Muscle layer of duodenum (tissue), 2 donors: ENCODE results near the gene PRKD2.
A peak's percentile ranks its signal among the peaks of the same experiment; 100 is the strongest.

ENCODE experiments used
- H3K27ac ChIP-seq: one replicate; pipeline ENCODE4 v1.7.0; 2013; ENCODE audit warnings: mild to moderate bottlenecking, low read length
- H3K27me3 ChIP-seq: one replicate; pipeline ENCODE4 v1.7.0; 2013; ENCODE audit warnings: low read depth, mild to moderate bottlenecking, control low read depth, low read length
- H3K36me3 ChIP-seq, 2 donors: one replicate each; pipeline ENCODE4 v1.7.0; 2013; ENCODE audit warnings: low read length in 2 of 2, control low read depth in 1 of 2, mild to moderate bottlenecking in 1 of 2; ENCODE audit not compliant: insufficient read depth in 2 of 2, control insufficient read depth in 1 of 2
- H3K4me1 ChIP-seq, 2 donors: one replicate each; pipeline ENCODE4 v1.7.0; 2013; ENCODE audit warnings: low read length in 2 of 2, mild to moderate bottlenecking in 2 of 2, control low read depth in 1 of 2, moderate library complexity in 1 of 2; ENCODE audit not compliant: insufficient read depth in 2 of 2, control insufficient read depth in 1 of 2
- H3K4me3 ChIP-seq, 2 donors: one replicate each; pipeline ENCODE4 v1.7.0; 2013; ENCODE audit warnings: low read length in 2 of 2, low read depth in 1 of 2, mild to moderate bottlenecking in 1 of 2
- H3K9me3 ChIP-seq, 2 donors: one replicate each; pipeline ENCODE4 v1.7.0; 2013; ENCODE audit warnings: low read length in 2 of 2, control low read depth in 1 of 2, mild to moderate bottlenecking in 1 of 2; ENCODE audit not compliant: control insufficient read depth in 1 of 2
- donor health status: healthy.

PRKD2 gene

DNA sequence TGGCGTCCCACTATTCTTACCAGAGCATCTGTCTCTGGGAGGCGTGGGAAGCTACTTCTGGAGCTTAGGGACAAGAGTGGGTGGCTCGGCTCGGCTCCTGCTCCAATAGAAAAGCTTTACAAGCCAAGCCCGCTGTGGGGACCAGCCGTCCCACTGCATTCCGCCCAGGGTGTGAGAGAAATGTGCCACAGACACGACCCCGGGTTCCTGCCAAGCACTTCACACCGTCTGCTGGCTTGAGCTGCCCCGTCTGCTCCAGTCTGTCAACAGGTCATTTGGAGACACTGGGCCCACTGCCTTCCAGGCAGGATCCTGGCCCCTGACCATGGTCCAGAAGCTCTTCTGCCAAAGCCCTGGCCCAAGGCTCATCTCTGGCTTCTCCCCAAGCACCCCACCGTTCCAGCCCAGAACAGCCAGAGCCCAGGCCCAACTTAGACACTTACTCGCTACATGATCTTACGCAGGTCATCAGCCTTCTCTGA is 22.4 kb upstream of the PRKD2 start:
- Histone ChIP-seq H3K4me1 (peaks cover 0 to 45% of the 10 kb centered on the region in 2 donors), H3K27ac (no peak overlapping the region), H3K9me3 (no peaks in the 10 kb centered on the region), H3K27me3 (no peaks in the 10 kb centered on the region), H3K4me3 (no peak overlapping the region), H3K36me3 (peaks cover 15 to 18% of the 10 kb centered on the region in 2 donors)

DNA sequence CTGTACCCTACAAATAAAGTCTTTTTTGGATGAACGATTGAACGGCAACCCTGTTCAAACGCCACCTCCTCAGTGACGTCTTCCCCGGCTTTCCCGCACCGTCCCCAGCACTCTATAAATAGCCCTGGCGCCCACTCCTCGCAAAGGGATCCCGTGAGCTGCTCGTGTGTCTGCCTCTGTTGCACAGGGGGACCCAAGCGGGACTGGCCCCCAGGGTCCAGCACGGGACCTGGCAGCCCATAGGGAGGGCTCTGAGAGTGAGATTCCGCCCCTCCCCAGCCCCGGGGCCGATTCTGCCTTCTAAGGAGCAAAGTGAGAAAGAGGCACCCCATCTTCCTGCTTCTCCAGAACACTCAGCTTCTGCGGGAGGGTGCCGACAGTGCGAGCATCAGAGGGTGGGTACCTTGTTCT is 20.9 kb upstream of the PRKD2 start:
- Histone ChIP-seq H3K4me3 (no peak overlapping the region), H3K9me3 (no peaks in the 10 kb centered on the region), H3K36me3 (peaks cover 28 to 31% of the 10 kb centered on the region in 2 donors), H3K4me1 (peaks cover 0 to 36% of the 10 kb centered on the region in 2 donors), H3K27me3 (no peaks in the 10 kb centered on the region), H3K27ac (no peak overlapping the region)

DNA sequence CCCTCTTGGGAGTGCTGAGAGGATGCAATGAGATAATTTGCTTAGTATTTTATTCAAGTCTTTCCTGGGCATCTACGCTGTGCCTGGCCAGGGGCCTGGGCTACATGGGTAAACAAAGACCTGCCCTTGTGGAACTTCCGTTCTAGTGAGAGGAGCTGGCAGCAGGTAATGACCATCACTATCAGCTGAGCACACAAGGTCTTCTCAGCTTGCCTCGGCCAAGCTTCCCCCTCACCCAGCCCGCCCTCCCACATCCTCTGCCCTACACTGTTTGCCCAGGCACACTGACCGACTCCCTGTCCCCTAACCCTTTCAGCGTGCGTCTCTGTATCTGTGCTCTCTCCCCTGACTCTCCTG is 20.4 kb upstream of the PRKD2 start:
- Histone ChIP-seq H3K4me1 (peaks cover 0 to 37% of the 10 kb centered on the region in 2 donors), H3K27ac (no peak overlapping the region), H3K27me3 (no peaks in the 10 kb centered on the region), H3K9me3 (no peaks in the 10 kb centered on the region), H3K36me3 (peaks cover 28 to 36% of the 10 kb centered on the region in 2 donors), H3K4me3 (no peak overlapping the region)

DNA sequence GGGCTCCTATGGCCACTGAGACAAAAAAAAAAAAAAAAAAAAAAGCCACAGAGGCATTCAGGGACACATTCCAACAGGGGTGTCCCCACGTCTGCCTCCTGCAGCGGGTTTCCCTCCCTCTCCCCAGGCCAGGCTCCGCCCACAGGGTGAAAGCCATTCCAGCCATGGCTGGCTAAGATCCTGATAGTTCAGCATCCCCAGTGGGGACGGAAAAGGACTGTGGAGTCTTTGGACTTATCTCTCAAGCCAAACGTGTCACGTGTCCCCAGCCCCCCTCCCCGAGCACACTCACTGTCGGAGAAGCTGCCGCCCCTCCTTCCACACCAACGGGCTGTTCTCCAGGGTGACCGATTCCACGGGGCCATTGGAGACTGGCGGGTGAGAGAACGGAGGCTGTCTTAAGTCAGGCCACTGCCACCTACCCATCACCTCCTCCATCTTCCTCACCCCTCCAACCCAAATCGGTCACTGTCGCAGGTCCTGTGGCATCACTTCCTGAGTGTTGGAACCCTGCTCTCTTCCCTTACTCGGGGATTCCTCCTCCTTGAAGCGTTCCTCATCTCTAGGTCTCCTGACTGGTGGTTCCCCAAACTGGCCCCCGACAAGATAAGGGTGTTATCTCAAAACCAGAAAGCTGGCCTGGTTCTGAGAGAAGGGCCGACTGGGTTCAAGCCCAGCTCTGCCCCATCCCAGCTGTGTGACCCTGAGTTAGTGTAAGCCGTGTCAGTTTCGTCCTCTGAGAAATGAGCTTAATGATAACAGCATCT is 19.8 kb upstream of the PRKD2 start:
- Histone ChIP-seq H3K27ac (no peak overlapping the region), H3K36me3 (peaks cover 28 to 42% of the 10 kb centered on the region in 2 donors), H3K27me3 (no peaks in the 10 kb centered on the region), H3K9me3 (no peaks in the 10 kb centered on the region), H3K4me3 (no peak overlapping the region), H3K4me1 (peaks cover 0 to 42% of the 10 kb centered on the region in 2 donors)

DNA sequence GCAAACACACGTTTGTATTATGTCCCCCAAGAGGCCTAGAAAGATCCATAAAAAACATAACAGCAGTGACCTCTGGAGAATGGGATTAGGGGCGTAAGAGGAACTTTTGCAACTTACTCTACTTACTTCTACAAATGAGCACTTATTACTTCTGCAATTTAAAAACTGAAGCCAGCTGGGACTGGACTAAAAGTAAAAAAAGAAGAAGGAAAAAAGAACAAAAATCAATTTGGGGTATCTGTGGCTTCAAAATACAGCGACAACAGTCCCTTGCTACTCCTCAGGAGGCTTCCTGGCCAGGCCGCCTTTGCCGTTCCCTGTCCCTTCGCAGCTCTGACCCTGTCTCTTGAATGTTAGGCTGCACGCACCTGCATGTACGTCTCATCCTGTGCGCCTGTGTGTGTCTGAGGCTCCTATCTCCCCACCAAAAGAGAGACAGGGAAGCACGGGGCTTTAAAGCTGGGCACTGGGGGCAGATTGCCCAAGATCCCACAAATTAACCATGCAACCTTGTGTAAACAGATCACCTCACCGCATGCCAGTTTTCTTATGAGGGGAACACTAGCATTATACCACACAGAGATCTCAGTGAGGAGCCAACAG is 16.9 kb upstream of the PRKD2 start:
- Histone ChIP-seq H3K4me3 (no peak overlapping the region), H3K27ac (no peak overlapping the region)

DNA sequence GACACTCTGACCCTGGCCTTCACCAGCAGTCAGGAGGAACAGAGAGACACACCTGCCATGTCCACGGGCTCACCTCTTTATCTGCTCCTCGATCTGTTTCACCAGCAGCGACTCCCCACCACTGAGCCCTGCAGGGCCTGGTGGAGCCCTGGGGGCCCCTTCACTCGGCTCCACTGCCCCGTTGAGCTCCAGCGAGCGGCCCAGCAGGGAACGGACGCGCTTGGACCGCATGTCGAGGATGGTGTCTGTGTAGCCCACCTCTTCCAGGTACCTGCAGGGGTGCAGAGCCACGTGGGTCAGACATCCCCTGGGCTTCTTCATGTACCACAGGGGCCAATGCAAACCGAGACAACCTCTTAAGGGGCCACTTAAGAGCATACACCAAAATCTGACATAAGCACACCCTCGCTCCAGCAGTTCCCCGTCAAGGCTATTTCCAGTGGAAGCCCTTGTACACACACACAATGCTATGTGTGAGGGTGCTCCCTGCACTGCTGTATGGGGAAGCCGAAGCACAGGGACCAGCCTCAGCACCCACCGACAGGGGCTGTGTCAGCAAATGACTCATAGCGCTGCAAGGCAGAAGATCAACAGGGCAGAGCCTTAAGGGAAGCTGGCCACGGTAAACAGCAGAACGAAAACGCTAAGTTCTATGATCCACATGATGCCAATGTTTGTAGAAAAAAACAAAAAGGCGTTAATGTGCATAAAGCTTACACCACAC is 16.2 kb upstream of the PRKD2 start:
- no peaks in the 10 kb centered on the region for H3K9me3 ChIP-seq
- H3K4me1 ChIP-seq = peaks cover 3 to 38% of the 10 kb centered on the region in 2 donors
- no peak overlapping the region for H3K4me3 ChIP-seq
- no peak overlapping the region for H3K27ac ChIP-seq
- H3K27me3 ChIP-seq = no peaks in the 10 kb centered on the region
- peaks cover 39 to 73% of the 10 kb centered on the region in 2 donors for H3K36me3 ChIP-seq

More for the DNA sequence above, 16.9 kb upstream of the PRKD2 start:
- H3K27me3 ChIP-seq = no peaks in the 10 kb centered on the region
- peaks cover 40 to 70% of the 10 kb centered on the region in 2 donors for H3K36me3 ChIP-seq
- no peaks in the 10 kb centered on the region for H3K9me3 ChIP-seq
- H3K4me1 ChIP-seq = peaks cover 3 to 34% of the 10 kb centered on the region in 2 donors

DNA sequence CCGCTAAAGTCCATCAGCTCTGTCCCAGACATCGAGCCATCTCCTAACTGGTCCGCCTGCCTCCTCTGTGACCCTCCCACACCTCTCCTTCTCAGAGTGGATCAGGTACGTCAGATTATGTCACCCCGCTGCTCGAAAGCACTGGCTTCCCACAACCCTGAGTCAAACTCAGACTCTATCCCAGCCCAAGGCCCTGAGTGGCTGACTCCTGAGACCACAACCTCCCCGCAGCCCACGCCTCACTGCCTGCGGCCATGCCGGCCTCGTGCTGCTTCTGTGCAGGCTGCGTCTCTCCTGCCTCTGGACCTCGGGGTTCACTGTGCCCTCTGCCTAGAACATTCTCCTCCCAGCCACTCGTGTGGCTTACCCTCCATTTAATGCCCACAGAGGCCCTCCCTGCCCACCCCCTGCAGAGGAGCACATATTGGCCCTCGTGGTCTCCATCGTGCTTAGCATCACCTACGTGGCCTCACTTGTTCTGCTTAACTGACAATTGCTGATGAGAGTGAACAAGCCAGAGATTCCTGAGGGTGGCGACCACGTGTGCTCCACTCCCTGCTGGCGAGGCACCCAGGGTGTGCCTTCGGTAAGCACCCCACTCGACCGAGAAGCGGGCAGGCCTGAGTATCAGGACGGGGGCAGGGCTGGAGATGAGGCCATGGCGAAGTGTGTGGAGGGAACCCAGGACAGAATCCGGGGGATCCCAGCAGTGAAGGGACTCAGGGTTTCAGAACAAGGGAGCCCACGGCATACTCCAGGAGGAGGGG is 15.4 kb upstream of the PRKD2 start:
- peaks cover 32 to 74% of the 10 kb centered on the region in 2 donors for H3K36me3 ChIP-seq

DNA sequence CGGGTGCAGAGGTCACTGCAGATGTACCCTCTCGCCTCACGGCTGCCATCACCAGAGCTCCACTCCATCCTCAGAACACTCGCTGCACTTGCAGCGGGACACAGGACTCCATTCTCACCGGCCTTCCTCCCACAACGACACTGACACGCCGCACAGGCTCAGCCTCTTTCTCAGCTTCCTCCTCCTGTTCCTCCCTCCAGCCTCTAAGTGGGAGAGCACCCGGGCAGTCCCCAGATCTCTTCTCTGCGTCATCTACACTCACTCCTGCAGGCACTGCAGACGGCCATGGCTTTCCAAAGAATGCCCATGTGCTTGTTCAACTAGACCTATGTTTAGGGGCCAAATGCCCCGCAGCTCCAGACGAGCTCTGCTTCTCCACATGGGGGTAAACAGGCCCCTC is 14.7 kb upstream of the PRKD2 start:
- Histone ChIP-seq H3K4me1 (peaks cover 3 to 44% of the 10 kb centered on the region in 2 donors), H3K9me3 (no peaks in the 10 kb centered on the region), H3K4me3 (peak overlapping the region in 1 of 2 donors; percentile 28), H3K36me3 (peaks cover 26 to 74% of the 10 kb centered on the region in 2 donors), H3K27ac (no peak overlapping the region), H3K27me3 (no peaks in the 10 kb centered on the region)

More for the DNA sequence above, 15.4 kb upstream of the PRKD2 start:
- Histone ChIP-seq H3K27me3 (no peaks in the 10 kb centered on the region), H3K4me1 (peaks cover 3 to 42% of the 10 kb centered on the region in 2 donors), H3K4me3 (no peak overlapping the region), H3K9me3 (no peaks in the 10 kb centered on the region), H3K27ac (no peak overlapping the region)

DNA sequence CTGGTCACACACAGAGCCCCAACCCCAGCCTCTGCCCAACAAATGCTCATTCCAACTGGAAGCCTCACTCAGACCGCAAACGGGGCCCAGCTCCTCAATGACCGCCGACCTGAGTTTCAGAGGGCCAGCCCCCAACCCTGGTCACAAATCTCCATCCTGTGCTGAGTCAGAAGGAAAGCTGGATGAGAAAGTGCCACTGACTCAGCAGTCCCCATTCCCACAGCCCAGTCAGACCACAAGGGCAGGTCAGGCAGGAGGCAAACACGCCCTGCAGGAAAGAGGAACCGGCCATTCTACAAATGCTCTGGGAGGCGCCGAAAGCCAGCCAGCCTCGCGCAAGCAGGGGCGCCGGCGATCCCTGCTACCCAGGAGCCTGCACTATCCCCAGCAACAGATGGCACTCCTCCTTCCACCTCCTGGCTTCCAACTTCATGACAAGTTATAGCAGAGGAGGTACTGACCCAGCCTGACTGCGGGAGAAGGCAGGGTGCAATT is 14.1 kb upstream of the PRKD2 start:
- Histone ChIP-seq H3K27ac (no peak overlapping the region), H3K4me1 (peaks cover 3 to 42% of the 10 kb centered on the region in 2 donors), H3K9me3 (no peaks in the 10 kb centered on the region), H3K27me3 (no peaks in the 10 kb centered on the region), H3K36me3 (peaks cover 27 to 77% of the 10 kb centered on the region in 2 donors), H3K4me3 (peak overlapping the region in 1 of 2 donors; percentile 28)

DNA sequence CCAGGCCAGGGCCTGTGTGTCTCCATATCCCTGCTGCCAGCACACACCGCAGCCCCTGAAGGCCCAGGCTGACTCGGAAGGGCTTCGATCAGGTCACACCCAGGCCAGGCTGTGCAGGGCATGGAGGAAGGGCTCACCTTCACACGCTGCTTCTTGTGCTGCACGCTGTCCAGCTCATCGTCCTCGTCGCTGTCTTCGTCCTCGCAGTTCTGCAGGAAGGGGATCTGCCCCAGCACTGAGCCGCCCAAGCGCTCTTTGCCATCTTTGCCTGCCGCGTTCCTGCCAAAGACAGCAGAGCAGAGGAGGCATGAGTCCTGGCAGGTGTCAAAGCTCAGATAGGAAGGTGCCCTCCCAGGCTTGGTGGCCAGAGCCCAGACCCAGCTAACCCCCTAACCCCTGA is 13.7 kb upstream of the PRKD2 start:
- Histone ChIP-seq H3K36me3 (peaks cover 31 to 82% of the 10 kb centered on the region in 2 donors), H3K4me1 (peaks cover 3 to 42% of the 10 kb centered on the region in 2 donors), H3K27me3 (no peaks in the 10 kb centered on the region), H3K27ac (no peak overlapping the region), H3K4me3 (no peak overlapping the region), H3K9me3 (no peaks in the 10 kb centered on the region)
